SK-N-SH (cell line): ENCODE data around the gene PDHX.

ENCODE experiments used
- CTCF ChIP-seq: fragments of 200-600 bp; sonication (generic); IDR thresholded peaks from 2 replicates; pipeline ENCODE4 v1.6.1; 2017; ENCODE audit warnings: antibody characterized with exemption, mild to moderate bottlenecking, moderate library complexity
- EP300 ChIP-seq, 2 experiments: IDR thresholded peaks; 2 replicates each; pipeline versions ENCODE4 v1.4.0 to v1.6.1; 2012; ENCODE audit warnings: borderline replicate concordance in 1 of 2, low read depth in 1 of 2, low read length in 1 of 2
- FOXM1 ChIP-seq: IDR thresholded peaks from 2 replicates; pipeline ENCODE4 v1.4.0; 2012; ENCODE audit warnings: low read depth, mild to moderate bottlenecking
- JUND ChIP-seq: IDR thresholded peaks from 2 replicates; pipeline ENCODE4 v1.4.0; 2012
- MAX ChIP-seq: IDR thresholded peaks from 2 replicates; pipeline ENCODE4 v1.4.0; 2012; ENCODE audit warnings: low read depth
- MXI1 ChIP-seq: IDR thresholded peaks from 2 replicates; pipeline ENCODE4 v1.6.1; 2012; ENCODE audit warnings: mild to moderate bottlenecking, low read depth, low read length, improper control_type of control experiment
- NRF1 ChIP-seq: IDR thresholded peaks from 2 replicates; pipeline ENCODE4 v1.6.1; 2012; ENCODE audit warnings: low read depth, mild to moderate bottlenecking, low read length
- POLR2AphosphoS5 ChIP-seq: IDR thresholded peaks from 2 replicates; pipeline ENCODE4 v1.6.1; 2012; ENCODE audit warnings: low read depth, low read length
- RAD21 ChIP-seq: IDR thresholded peaks from 2 replicates; pipeline ENCODE4 v1.6.1; 2012; ENCODE audit warnings: mild to moderate bottlenecking, low read length
- RFX5 ChIP-seq: IDR thresholded peaks from 2 replicates; pipeline ENCODE4 v1.6.1; 2012; ENCODE audit warnings: mild to moderate bottlenecking, improper control_type of control experiment, low read length
- SMC3 ChIP-seq: IDR thresholded peaks from 2 replicates; pipeline ENCODE4 v1.6.1; 2012; ENCODE audit warnings: low read depth, low read length, improper control_type of control experiment
- USF1 ChIP-seq: IDR thresholded peaks from 2 replicates; pipeline ENCODE4 v1.4.0; 2012; ENCODE audit warnings: low read depth, borderline replicate concordance
- YY1 ChIP-seq: IDR thresholded peaks from 2 replicates; pipeline ENCODE4 v1.4.0; 2012; ENCODE audit warnings: low read depth, mild to moderate bottlenecking

- TF ChIP-seq EP300 (IDR thresholded peaks at IDR 0.05; ENCODE audit: borderline replicate concordance in 1 of 2, low read depth in 1 of 2, low read length in 1 of 2) (no peak), FOXM1 (no peak), RFX5 (no peak), CTCF (no peak), NRF1 (no peak), POLR2AphosphoS5 (no peak), MAX (no peak), MXI1 (no peak), JUND (no peak), YY1 (no peak), RAD21 (no peak), USF1 (no peak), SMC3 (no peak)
These were observed 25.3 kb downstream of the PDHX start for GRCh38 chr11:34941688-34942087.
